ENCODE data around the gene SOCS4.
"Not testable (repeated sequence)": the region's sequence is repeated elsewhere in the genome, so short reads cannot be mapped to it uniquely, and the experiment has no call there.

Gene SOCS4, protein sequence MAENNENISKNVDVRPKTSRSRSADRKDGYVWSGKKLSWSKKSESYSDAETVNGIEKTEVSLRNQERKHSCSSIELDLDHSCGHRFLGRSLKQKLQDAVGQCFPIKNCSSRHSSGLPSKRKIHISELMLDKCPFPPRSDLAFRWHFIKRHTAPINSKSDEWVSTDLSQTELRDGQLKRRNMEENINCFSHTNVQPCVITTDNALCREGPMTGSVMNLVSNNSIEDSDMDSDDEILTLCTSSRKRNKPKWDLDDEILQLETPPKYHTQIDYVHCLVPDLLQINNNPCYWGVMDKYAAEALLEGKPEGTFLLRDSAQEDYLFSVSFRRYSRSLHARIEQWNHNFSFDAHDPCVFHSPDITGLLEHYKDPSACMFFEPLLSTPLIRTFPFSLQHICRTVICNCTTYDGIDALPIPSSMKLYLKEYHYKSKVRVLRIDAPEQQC

DNA sequence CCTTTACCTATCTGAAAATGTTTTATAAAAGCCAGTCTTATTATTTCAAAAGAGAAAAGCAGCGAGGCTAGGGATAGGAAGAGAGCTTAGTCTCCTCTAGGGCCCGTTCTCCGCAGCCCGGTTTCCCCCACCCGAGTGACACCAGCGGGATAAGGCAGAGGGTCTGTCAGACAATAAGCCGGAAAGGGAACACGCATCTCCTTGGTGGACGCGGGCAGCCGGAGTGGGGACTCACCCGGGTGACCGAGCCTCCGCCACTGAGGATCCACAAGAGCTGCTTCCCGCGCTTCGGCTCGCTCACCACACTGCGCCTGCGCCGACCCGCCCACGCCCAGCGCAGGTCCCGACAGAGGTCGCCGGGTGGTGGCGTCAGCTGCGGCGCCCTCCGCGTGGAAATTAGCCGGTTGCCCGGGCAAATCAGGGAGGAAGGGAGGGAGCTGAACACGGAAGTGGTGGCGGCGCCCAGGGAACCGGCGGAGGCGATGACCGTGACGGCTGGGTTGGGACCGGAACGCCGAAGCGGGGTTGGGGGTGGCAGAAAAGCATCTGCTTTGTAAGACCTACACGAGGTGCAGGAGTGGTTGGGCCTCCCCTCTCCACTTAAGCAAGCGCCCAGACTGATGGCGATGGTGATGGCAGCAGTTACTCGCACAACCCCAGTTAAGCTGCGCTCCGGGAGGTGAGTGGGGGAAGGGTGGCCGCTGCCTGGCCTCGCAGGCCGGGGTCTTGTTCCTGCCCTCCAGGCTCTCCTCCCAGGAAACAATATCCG lies at the start of gene SOCS4, which contains the start of gene WDHD1:
SOCS4 (plus strand) TSS at position 444 of the 769 bp plus-strand sequence. CDS start 15,806 bp downstream, outside the sequence.
WDHD1 (minus strand) TSS at position 307 of the 769 bp plus-strand sequence. CDS start 312 bp downstream, outside the sequence.
- peak within 1 kb of the TSS; percentile 71 to 94 (median 91) for H3K27ac ChIP-seq
- peaks cover 32 to 52% (median 48%) of the 10 kb centered on the region in 10 experiments for H3K4me1 ChIP-seq
- H3K27me3 ChIP-seq, result no peaks in the 10 kb centered on the region
- H3K36me3 ChIP-seq, result peaks cover 0 to 34% (median 22%) of the 10 kb centered on the region in 11 experiments; a peak in 15 of 22 replicates
- H3K4me2 ChIP-seq, result peak within 1 kb of the TSS; percentile 80 to 98 (median 88)
- peaks cover 9 to 40% (median 37%) of the 10 kb centered on the region in 11 experiments; a peak in 18 of 22 replicates for H4K20me1 ChIP-seq
- TF ChIP-seq Cebpa-rat (IDR thresholded peaks at IDR 0.05), result no peak
- peak within 1 kb of the TSS; percentile 75 to 92 (median 85) for H3K4me3 ChIP-seq
- H3K9ac ChIP-seq, result peak within 1 kb of the TSS; percentile 82 to 94 (median 92)
- H3K9me3 ChIP-seq (replicated peaks in 1 of 11), result no peaks in the 10 kb centered on the region

DNA sequence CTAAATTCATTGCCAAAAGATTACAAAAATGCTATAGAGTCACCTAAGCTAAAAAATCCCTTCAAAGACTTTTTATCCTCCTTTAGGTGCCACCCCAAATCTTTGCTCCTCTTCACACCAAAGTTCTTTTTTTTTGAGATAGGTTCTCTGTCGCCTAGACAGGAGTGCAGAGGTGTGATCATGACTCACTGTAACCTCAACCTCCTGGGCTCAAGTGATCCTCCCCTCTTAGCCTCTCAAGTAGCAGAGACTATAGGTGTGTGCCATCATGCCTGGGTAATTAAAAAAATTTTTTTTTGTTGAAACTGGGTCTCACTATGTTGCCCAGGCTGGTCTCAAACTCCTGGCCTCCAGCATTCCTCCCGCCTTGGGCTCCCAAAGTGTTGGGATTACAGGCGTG lies 48.0 kb upstream of the SOCS4 start:
- Histone ChIP-seq H3K36me3 (peaks cover 4 to 100% (median 76%) of the 10 kb centered on the region in 11 experiments; a peak in 20 of 22 replicates), H3K4me2 (no peak overlapping the region), H3K4me3 (no peak overlapping the region), H4K20me1 (no peaks in the 10 kb centered on the region), H3K4me1 (peaks cover 0 to 21% (median 4%) of the 10 kb centered on the region in 10 experiments; a peak in 9 of 20 replicates), H3K9me3 (replicated peaks in 1 of 11) (no peaks in the 10 kb centered on the region), H3K9ac (no peak overlapping the region), H3K27ac (no peak overlapping the region), H3K27me3 (no peaks in the 10 kb centered on the region)
- no peak for TF ChIP-seq Cebpa-rat (IDR thresholded peaks at IDR 0.05)

DNA sequence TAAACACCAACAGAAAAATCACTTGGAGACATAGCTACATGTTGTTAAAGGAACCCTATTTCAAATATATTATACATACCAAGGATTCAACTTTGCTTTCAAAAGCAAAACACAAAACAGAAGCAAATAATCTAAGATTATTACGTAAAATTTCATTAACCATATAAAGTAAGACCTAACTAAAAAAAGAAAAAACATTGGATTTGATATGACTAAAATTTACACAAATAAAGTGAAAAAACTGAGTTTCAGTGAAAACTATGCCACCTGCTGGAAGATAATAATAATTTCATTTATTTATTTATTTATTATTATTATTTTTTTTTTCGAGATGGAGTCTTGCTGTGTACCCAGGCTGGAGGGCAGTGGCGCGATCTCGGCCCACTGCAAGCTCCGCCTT lies 45.3 kb upstream of the SOCS4 start:
- Histone ChIP-seq H3K4me3 (no peak overlapping the region), H3K4me1 (peaks cover 0 to 7% (median 0%) of the 10 kb centered on the region in 10 experiments; a peak in 6 of 20 replicates), H3K9ac (no peak overlapping the region), H3K27me3 (no peaks in the 10 kb centered on the region), H4K20me1 (no peaks in the 10 kb centered on the region), H3K27ac (no peak overlapping the region), H3K36me3 (peaks cover 4 to 100% (median 88%) of the 10 kb centered on the region in 11 experiments; a peak in 20 of 22 replicates), H3K9me3 (replicated peaks in 1 of 11) (no peaks in the 10 kb centered on the region), H3K4me2 (no peak overlapping the region)
- no peak for TF ChIP-seq Cebpa-rat (IDR thresholded peaks at IDR 0.05)

DNA sequence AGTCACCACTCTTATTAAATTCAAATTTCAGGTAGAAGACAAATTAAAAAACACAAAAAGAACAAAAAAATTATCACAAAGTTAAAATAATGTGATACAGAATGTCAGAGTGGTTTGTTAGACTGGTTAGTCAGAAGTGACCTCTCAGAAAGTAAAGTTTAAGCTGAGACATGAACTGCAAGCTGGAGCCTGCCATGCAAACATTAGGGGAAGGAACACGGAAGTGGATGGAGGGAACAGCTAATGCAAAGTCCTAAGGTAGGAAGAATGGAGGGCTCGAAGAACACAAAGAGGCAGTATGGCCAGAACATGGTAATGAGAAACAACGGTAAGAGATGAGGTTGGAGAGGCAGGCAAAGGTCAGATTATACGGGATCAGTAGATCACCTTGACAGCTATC lies 41.9 kb upstream of the SOCS4 start:
- Histone ChIP-seq H3K27ac (no peak overlapping the region), H3K9ac (no peak overlapping the region), H3K36me3 (peaks cover 8 to 100% (median 90%) of the 10 kb centered on the region in 11 experiments; a peak in 20 of 22 replicates)

DNA sequence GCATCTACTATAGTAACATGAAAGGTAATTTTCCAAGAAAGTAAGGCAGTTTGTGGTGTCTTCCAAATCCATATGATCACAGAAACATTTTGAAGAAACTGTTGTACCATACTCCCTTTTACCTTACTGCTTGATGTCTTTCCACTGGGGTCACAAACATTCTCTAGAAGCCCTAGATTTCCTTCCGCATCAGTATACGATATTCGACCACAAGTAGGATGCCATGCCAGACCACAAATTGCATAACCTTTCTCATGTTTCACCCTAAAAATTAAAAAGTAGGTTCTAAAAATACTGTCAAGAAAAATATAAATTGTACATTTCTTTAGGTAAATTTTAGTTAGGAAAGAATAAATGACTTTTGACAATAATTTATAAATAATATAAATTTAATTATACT lies 26.7 kb upstream of the SOCS4 start:
- Histone ChIP-seq H3K4me1 (peaks cover 0 to 31% (median 11%) of the 10 kb centered on the region in 10 experiments; a peak in 13 of 20 replicates), H3K4me2 (peak overlapping the region in 6 of 11 experiments; percentile 16 to 44 (median 34); a peak in 5 of 22 replicates), H3K36me3 (peaks cover 3 to 99% (median 85%) of the 10 kb centered on the region in 11 experiments; a peak in 21 of 22 replicates), H3K27ac (no peak overlapping the region), H4K20me1 (no peaks in the 10 kb centered on the region; a peak in 1 of 22 replicates), H3K9me3 (replicated peaks in 1 of 11) (no peaks in the 10 kb centered on the region), H3K9ac (no peak overlapping the region), H3K4me3 (no peak overlapping the region), H3K27me3 (no peaks in the 10 kb centered on the region)
- 0 out of 22 replicates have a peak, but pooled peaks of 1 of the 11 experiments have one; percentile 29 for TF ChIP-seq Cebpa-rat (IDR thresholded peaks at IDR 0.05)

More for the DNA sequence above, 41.9 kb upstream of the SOCS4 start:
- Histone ChIP-seq H3K4me3 (no peak overlapping the region), H3K27me3 (no peaks in the 10 kb centered on the region), H3K4me2 (no peak overlapping the region), H3K4me1 (no peaks in the 10 kb centered on the region), H4K20me1 (no peaks in the 10 kb centered on the region), H3K9me3 (replicated peaks in 1 of 11) (no peaks in the 10 kb centered on the region)
- no peak for TF ChIP-seq Cebpa-rat (IDR thresholded peaks at IDR 0.05)

DNA sequence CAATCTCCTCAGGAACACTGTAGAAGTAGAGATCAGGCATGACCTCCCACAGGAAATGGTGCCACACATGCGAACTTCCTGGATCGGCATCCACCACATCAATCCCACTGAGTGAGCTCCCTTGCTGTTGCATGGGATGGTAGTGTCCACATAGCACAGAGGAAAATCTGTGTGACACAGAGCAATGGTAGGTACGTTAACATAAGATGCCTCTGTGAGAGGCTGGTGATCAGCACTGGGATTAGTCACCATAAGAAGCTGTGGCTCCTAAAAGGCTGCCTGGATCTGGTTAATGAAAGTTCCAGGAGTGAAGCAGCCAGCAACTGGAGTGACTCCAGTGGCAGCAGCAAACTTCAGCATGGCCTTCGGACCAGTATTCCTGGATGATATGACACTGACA lies 22.0 kb upstream of the SOCS4 start:
- Histone ChIP-seq H3K27me3 (no peaks in the 10 kb centered on the region), H3K4me3 (no peak overlapping the region), H3K27ac (no peak overlapping the region), H3K9me3 (replicated peaks in 1 of 11) (no peaks in the 10 kb centered on the region), H4K20me1 (no peaks in the 10 kb centered on the region; a peak in 1 of 22 replicates), H3K4me1 (peaks cover 0 to 23% (median 10%) of the 10 kb centered on the region in 10 experiments; a peak in 13 of 20 replicates), H3K4me2 (peak overlapping the region in 6 of 11 experiments; percentile 2 to 20 (median 8); a peak in 7 of 22 replicates), H3K9ac (no peak overlapping the region), H3K36me3 (peaks cover 3 to 99% (median 89%) of the 10 kb centered on the region in 11 experiments; a peak in 21 of 22 replicates)
- TF ChIP-seq Cebpa-rat (IDR thresholded peaks at IDR 0.05), result no peak

DNA sequence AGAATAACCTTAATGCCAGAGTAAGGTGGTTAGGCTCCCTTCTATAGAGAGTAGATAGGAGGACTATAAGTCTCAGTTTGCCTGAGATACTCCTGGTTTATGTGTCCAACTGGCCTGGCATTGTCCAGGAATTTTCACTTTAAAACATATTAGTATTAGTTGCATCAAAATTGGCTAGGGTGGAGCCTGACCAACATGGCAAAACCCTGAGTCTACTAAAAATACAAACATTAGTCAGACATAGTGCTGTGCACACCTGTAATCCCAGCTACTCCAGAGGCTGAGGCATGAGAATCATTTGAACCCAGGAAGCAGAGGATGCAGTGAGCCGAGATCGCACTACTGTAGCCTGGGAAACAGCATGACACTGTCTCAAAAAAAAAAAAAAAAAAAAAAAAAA lies 12.0 kb upstream of the SOCS4 start:
- H3K4me2 ChIP-seq, result no peak overlapping the region
- no peaks in the 10 kb centered on the region for H3K27me3 ChIP-seq
- H4K20me1 ChIP-seq, result no peaks in the 10 kb centered on the region
- H3K4me1 ChIP-seq, result peaks cover 0 to 7% (median 1%) of the 10 kb centered on the region in 10 experiments; a peak in 8 of 20 replicates
- no peaks in the 10 kb centered on the region for H3K9me3 ChIP-seq (replicated peaks in 1 of 11)
- H3K27ac ChIP-seq, result no peak overlapping the region
- peaks cover 3 to 97% (median 66%) of the 10 kb centered on the region in 11 experiments; a peak in 21 of 22 replicates for H3K36me3 ChIP-seq
- H3K9ac ChIP-seq, result no peak overlapping the region
- no peak overlapping the region for H3K4me3 ChIP-seq
- TF ChIP-seq Cebpa-rat (IDR thresholded peaks at IDR 0.05), result no peak

DNA sequence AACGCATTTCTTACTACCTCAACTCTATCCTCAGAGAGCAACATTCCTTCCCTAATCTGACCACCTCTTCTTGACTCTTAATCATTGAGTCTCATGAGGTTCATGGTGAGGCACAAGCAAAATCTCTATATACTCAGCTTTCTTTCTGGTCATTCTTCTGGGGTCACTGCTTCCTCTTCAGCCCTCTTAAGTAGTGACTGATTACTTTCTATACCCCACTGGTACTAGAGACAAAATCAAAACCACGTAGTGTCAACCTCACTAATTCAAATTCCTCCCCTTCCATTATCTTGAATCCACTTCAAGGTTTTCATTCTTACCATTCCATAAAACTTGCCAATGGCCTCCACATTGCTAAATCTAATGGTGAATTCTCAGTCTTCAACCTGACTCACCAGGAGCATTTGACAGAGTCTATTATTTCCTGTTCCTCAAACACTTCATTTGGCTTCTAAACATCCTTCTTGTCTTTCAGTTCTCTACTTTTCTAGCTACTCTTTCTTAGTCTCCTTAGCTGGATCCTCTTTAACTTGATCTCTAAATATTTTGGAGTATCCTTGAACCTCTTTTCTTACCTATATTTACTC lies 7.0 kb upstream of the SOCS4 start:
- no peak for TF ChIP-seq Cebpa-rat (IDR thresholded peaks at IDR 0.05)
- H4K20me1 ChIP-seq, result no peaks in the 10 kb centered on the region; a peak in 2 of 22 replicates
- H3K36me3 ChIP-seq, result peaks cover 0 to 94% (median 71%) of the 10 kb centered on the region in 11 experiments; a peak in 18 of 22 replicates
- H3K4me2 ChIP-seq, result peak overlapping the region in 4 of 11 experiments; percentile 19 to 40 (median 34); a peak in 7 of 22 replicates
- H3K27ac ChIP-seq, result peak overlapping the region in 2 of 11 experiments; percentile 29 to 33; a peak in 5 of 22 replicates
- no peaks in the 10 kb centered on the region for H3K27me3 ChIP-seq
- H3K4me3 ChIP-seq, result no peak overlapping the region
- H3K4me1 ChIP-seq, result peaks cover 0 to 14% (median 4%) of the 10 kb centered on the region in 10 experiments; a peak in 9 of 20 replicates
- H3K9ac ChIP-seq, result no peak overlapping the region
- no peaks in the 10 kb centered on the region for H3K9me3 ChIP-seq (replicated peaks in 1 of 11)

DNA sequence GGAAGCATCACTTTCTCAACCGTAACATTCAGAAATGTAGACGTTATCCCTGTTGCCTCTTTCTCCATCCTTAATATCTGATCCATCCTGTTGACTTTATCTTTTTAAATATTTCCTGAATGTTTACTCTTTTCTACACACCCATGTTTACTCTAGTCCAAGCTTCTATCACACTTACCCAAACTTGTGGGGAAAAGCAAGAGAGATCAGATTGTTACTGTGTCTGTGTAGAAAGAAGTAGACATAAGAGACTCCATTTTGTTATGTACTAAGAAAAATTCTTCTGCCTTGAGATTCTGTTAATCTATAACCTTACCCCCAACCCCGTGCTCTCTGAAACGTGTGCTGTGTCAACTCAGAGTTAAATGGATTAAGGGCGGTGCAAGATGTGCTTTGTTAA lies 2.7 kb upstream of the SOCS4 start:
- not testable (repeated sequence) for H3K27ac ChIP-seq; H3K4me2 ChIP-seq; H3K4me3 ChIP-seq; H3K27me3 ChIP-seq; H3K9ac ChIP-seq; H3K9me3 ChIP-seq (replicated peaks in 1 of 11)
- H3K4me1 ChIP-seq, result peaks cover 21 to 37% (median 24%) of the 10 kb centered on the region in 10 experiments
- peaks cover 0 to 14% (median 12%) of the 10 kb centered on the region in 11 experiments; a peak in 16 of 22 replicates for H4K20me1 ChIP-seq
- H3K36me3 ChIP-seq, result peaks cover 0 to 51% (median 40%) of the 10 kb centered on the region in 11 experiments; a peak in 16 of 22 replicates

Measured in BLaER1 treated with 17β-estradiol and CSF1 and Interleukin-3, amounts not matched to agents 10 nM and 100 nM (cell line).